ENCODE results near the gene LAMP2.
A peak's percentile ranks its signal among the peaks of the same experiment; 100 is the strongest.
"Not testable (repeated sequence)": the region's sequence is repeated elsewhere in the genome, so short reads cannot be mapped to it uniquely, and the experiment has no call there.

Gene LAMP2

GRCh38 chrX:120499301-120500072 lies 30.4 kb upstream of the LAMP2 start:
- DNase-seq (ENCODE audit: low read depth), result no peak
- H3K4me3 ChIP-seq (ENCODE audit: low read depth, low read length), result no peak overlapping the region
- TF ChIP-seq, protein P1, sequence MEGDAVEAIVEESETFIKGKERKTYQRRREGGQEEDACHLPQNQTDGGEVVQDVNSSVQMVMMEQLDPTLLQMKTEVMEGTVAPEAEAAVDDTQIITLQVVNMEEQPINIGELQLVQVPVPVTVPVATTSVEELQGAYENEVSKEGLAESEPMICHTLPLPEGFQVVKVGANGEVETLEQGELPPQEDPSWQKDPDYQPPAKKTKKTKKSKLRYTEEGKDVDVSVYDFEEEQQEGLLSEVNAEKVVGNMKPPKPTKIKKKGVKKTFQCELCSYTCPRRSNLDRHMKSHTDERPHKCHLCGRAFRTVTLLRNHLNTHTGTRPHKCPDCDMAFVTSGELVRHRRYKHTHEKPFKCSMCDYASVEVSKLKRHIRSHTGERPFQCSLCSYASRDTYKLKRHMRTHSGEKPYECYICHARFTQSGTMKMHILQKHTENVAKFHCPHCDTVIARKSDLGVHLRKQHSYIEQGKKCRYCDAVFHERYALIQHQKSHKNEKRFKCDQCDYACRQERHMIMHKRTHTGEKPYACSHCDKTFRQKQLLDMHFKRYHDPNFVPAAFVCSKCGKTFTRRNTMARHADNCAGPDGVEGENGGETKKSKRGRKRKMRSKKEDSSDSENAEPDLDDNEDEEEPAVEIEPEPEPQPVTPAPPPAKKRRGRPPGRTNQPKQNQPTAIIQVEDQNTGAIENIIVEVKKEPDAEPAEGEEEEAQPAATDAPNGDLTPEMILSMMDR (IDR thresholded peaks at IDR 0.05; ENCODE audit: low read depth, low read length), result no peak
- no peak for TF ChIP-seq POLR2A (IDR thresholded peaks at IDR 0.05; ENCODE audit: extremely low read depth, insufficient read length)
- TF ChIP-seq MYC (IDR thresholded peaks at IDR 0.05; ENCODE audit: low read depth, low read length), result no peak
- TF ChIP-seq MAX (IDR thresholded peaks at IDR 0.05; ENCODE audit: low read depth, low read length), result no peak

DNA sequence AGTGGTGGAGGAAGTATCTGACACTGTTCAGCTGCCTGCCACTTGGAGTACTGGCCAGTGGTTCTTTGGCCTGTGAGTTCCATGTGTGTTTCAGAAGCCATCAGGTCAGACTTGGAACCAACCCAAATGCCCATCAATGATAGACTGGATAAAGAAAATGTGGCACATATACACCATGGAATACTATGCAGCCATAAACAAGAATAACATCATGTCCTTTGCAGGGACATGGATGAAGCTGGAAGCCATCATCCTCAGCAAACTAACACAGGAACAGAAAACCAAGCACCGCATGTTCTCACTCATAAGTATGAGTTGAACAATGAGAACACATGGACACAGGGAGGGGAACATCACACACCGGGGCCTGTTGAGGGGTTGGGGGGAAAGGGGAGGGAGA lies 21.0 kb upstream of the LAMP2 start:
- DNase-seq (ENCODE audit: low read depth); H3K4me3 ChIP-seq (ENCODE audit: low read depth, low read length): not testable (repeated sequence)

GRCh38 chrX:120486786-120487185 lies 17.7 kb upstream of the LAMP2 start:
- peak; percentile 42 for DNase-seq (ENCODE audit: low read depth)
- TF ChIP-seq MAX (IDR thresholded peaks at IDR 0.05; ENCODE audit: low read depth, low read length) (no peak), MYC (IDR thresholded peaks at IDR 0.05; ENCODE audit: low read depth, low read length) (no peak), POLR2A (IDR thresholded peaks at IDR 0.05; ENCODE audit: extremely low read depth, insufficient read length) (no peak)
- TF ChIP-seq, protein P1 (IDR thresholded peaks at IDR 0.05; ENCODE audit: low read depth, low read length), result no peak

DNA sequence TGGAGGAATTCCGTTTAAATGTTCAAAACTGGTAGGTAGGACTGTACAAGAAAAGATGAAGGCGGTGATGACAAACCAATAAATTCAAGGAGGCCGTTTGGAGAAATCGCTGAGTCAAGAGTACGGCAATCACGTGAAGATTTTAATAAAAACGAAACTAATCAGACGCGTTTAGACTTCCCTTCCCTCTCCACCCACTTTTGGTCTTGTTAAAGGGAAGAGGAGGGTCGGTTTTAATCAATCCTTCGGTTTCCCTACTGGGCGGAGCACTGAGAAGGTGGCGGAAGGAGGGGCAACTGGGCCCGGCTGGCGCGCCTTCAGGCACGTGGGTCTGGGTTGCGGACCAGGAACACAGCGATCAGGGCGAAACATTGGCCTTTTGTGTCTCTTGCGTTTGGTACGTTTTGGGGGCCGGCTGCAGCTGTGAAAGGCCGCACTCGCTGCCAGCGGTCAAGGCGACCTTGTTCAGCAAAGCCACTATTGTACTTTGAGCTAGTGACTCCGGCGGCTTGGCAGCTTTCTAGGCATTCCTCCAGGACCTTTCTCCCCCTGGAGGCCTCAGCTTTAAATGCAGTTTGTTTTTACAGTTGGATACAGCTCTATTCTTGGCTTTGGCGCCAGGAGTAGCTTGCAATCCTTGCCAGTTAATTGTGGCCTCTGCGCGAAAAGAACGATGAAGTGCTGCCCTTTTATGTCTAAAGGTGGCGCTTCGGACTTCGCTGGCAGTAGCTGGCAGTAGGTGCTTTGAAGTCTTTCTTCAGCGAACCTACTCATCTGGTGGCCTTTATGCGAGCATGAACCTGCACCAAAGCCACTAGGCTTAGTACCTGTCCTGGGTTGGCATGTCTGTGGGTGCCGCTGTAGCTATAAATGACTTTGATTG lies 16.8 kb upstream of the LAMP2 start:
- TF ChIP-seq MAX (IDR thresholded peaks at IDR 0.05; ENCODE audit: low read depth, low read length) (peak; percentile 71; the same call in 1 of the 2 replicates), MYC (IDR thresholded peaks at IDR 0.05; ENCODE audit: low read depth, low read length) (peak; percentile 27; the same call in 1 of the 2 replicates), POLR2A (IDR thresholded peaks at IDR 0.05; ENCODE audit: extremely low read depth, insufficient read length) (no peak)
- TF ChIP-seq, protein P1 (IDR thresholded peaks at IDR 0.05; ENCODE audit: low read depth, low read length), result peak; percentile 38
- peak overlapping the region; percentile 58 for H3K4me3 ChIP-seq (ENCODE audit: low read depth, low read length)
- peak; percentile 92 for DNase-seq (ENCODE audit: low read depth)

More at GRCh38 chrX:120486786-120487185, 17.7 kb upstream of the LAMP2 start:
- H3K4me3 ChIP-seq (ENCODE audit: low read depth, low read length), result peak overlapping the region; percentile 58

- peak overlapping the region; percentile 58 for H3K4me3 ChIP-seq (ENCODE audit: low read depth, low read length)
- TF ChIP-seq, protein P1 (IDR thresholded peaks at IDR 0.05; ENCODE audit: low read depth, low read length), result no peak
- no peak for TF ChIP-seq MAX (IDR thresholded peaks at IDR 0.05; ENCODE audit: low read depth, low read length)
- TF ChIP-seq POLR2A (IDR thresholded peaks at IDR 0.05; ENCODE audit: extremely low read depth, insufficient read length), result no peak
- no peak for TF ChIP-seq MYC (IDR thresholded peaks at IDR 0.05; ENCODE audit: low read depth, low read length)
- no peak for DNase-seq (ENCODE audit: low read depth)
Measured at GRCh38 chrX:120485315-120485637, 16.2 kb upstream of the LAMP2 start.

DNA sequence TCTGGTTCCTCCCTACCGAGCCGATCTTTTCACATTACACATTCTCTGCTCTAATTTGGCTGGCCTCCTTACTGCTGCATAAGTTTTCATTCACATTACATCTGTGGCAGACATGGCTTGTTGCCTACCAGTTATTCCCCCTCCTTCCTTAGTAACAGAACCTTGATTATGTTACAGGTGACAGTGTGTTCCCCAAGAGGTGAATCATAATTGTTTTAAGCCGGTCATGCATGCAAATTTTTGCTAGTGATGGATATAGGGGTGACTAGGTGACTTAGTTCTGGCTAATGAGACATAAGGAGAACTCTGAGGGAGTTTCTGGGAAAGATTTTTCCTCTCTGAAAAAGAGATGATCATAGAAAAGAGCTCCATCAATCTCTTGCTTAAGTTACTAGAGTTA lies 8.4 kb upstream of the LAMP2 start:
- TF ChIP-seq, protein P1 (IDR thresholded peaks at IDR 0.05; ENCODE audit: low read depth, low read length), result no peak
- TF ChIP-seq POLR2A (IDR thresholded peaks at IDR 0.05; ENCODE audit: extremely low read depth, insufficient read length), result no peak
- TF ChIP-seq MYC (IDR thresholded peaks at IDR 0.05; ENCODE audit: low read depth, low read length), result no peak
- no peak for TF ChIP-seq MAX (IDR thresholded peaks at IDR 0.05; ENCODE audit: low read depth, low read length)
- DNase-seq (ENCODE audit: low read depth), result no peak
- H3K4me3 ChIP-seq (ENCODE audit: low read depth, low read length), result no peak overlapping the region

All from NB4 (cell line).